Suppressor macrophage treated with lipopolysaccharide for 4 hours (primary cell): ENCODE measurements around the gene LRRC74B.
"Not testable (repeated sequence)": the region's sequence is repeated elsewhere in the genome, so short reads cannot be mapped to it uniquely, and the experiment has no call there.

ENCODE experiments used
- DNase-seq: peaks from one replicate; pipeline ENCODE4 v3.0.0-alpha.2; 2020

LRRC74B gene

GRCh38 chr22:21032037-21032867, 13.5 kb upstream of the LRRC74B start, which contains the start of gene SLC7A4:
TSS of gene SLC7A4 (minus strand) at chr22:21032561. CDS start at chr22:21031812, 749 bp downstream.
- no peak for DNase-seq

DNA sequence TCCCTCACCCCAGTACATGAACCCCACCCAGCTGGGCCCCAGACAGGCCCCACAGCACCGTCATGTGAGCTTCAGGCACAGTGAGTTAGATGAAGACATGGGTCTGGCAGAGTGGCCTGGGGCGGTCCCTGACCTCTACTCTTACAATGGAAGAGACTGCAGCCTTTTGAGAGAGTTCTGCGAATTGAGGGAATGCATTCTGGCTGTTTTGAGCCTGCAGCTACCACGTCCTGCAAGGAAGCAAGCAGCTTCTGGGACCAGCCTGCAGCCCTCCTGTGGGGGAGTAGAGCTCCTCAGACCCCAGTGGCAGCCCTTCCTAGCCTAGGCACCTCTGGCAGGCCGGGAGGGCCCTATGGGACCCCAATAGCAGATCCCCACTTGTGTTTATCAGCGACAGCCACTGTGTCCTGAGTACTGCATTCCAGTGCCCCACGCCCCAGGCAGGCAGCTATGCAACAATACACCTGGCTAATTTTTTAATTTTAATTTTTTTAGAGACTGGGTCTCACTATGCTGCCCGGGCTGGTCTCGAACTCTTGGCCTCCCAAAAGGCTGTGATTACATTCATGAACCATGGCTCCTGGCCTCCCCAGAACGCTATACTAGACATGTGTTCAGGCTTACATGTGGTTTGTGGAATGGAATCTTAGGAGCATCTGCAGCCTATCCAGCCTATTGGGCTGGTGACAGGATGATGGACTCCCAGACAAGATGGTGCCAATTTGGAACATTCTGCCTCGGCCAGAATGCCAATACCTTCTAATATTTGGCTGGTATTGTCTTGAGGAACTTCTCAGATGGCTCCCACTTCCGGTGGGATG, 12.7 kb upstream of the LRRC74B start:
- no peak for DNase-seq

DNA sequence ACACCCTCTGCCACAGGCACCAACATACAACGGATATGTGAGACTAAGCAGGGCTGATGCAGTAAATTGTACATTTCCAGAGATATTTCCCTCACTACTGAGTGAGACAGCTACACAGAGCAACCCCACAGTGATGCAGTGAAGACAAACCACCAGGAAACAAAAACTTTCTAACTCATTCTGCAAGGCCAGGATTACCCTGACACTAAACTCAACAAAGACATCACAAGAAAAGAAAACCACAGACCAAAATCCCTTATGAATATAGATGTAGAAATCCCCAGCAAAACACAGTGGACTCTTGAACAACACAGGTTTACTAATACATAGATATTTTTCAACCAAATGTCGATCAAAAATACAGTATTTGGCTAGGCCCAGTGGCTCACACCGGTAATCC, 11.9 kb upstream of the LRRC74B start:
- no peak for DNase-seq

DNA sequence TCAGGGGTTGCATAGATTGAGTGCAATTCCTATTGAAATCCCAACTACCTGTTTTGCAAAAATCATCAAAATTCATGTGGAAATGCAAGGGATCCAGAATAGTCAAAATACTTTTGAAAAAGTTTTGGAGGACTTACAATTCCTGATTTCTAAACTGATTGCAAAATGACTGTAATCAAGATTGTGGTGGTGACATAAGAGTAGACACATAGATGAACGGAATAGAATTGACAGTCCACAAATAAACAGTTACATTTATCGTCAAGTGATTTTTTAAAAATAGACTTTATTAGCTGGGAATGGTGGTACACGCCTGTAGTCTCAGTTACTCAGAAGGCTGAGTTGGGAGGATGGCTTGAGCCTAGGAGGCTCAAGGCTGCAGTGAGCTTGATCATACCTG, 10.8 kb upstream of the LRRC74B start:
- DNase-seq, result no peak

GRCh38 chr22:21038405-21038804, 7.3 kb upstream of the LRRC74B start:
- DNase-seq, result no peak

DNA sequence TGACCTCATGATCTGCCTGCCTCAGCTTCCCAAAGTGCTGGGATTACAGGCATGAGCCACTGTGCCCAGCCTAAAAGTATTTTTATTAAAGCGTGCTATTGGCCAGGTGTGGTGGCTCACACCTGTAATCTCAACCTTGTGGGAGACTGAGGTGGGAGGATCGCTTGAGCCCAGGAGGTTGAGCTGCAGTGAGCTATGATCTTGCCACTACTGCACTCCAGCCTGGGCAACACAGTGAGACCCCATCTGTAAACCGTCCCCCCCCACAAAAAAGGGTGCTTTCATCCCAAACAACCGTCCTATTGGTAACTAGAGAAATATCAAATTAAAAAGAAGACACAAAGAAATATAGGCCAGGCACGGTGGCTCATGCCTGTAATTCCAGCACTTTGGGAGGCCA, 6.6 kb upstream of the LRRC74B start:
- not testable (repeated sequence) for DNase-seq

DNA sequence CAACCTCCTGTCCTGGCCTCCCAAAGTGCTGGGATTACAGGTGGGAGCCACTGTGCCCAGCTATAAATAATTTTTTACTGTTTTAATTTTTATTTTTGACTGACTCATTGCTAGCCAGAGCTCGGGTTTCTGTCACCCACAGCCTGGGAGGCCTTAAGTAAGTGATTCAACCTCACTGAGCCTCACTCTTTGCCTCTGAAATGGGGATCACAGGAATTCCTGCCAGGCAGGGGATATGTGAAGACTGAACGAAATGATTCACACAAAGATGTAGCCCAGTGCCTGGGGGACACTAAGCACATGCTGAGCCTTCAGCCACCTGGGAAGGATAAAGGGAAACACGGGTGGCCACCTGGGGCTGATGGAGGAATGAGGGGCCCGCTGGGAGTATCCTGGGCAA, 3.8 kb upstream of the LRRC74B start:
- DNase-seq, result no peak

- DNase-seq, result no peak
These were observed 2.5 kb upstream of the LRRC74B start for GRCh38 chr22:21042978-21043859.

DNA sequence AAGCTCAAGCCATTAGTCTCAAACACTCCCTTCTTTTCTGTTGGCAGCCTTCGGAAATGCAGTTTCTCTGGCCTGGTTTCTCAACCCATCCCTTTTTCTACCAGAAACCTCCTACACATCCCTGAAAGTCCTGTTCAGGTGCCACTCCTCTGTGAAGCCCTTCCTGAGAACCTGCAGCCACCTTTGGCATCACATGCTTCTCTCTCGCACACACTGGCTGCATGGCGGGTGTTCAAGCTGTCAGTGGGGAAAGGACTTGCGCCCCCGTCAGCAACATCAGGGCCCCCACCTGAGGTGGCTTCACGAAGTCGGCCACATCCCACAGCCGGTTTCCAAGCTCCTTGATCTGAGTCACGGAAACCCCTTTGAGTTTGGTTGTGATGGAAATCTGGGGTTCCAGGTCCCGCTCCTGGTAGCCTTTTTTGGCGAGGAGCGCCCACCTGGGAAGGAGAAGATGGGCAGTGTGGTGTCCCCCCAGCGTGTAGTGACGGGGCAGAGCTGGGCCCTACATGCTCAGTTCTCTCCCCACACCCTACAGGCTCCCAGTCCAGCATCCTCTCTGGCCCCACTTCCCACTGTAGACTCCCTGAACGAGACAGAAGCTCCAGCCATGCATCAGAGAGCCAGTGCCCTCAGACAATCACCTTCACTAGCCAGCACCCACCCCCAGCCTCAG, 1.7 kb upstream of the LRRC74B start:
- no peak for DNase-seq

- peak; percentile 27 for DNase-seq
These were observed 688 bp upstream of the LRRC74B start for GRCh38 chr22:21044931-21045584.

DNA sequence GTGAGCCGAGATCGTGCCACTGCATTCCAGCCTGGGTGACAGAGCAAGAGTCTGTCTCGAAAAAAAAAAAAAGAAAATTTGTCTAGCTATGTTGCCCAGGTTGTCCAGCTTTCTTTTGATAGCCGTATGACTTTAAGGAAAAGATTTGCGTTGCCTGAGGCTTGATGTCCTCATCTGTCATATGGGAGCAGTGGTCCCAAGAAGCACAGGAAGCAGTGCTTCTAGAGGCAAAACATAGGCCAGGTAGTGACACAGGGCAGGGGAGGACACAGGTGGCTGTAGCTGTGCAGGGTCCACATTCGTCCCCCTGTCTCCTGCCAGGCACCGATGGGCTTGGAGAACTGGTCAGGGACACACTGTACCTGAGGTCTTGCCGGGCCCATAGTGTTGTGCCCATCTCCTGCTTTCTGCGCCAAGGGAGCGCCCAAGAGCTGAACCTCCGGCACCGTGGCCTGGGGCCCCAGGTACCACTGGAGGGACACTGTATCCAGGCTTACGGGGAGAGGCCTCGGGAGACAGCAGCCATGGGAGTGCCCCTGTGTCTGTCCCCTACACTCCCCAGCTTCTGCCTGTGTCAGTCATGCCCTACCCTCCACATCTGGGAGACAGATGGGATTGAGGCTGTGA, 1.4 kb downstream of the LRRC74B start:
- DNase-seq, result no peak

DNA sequence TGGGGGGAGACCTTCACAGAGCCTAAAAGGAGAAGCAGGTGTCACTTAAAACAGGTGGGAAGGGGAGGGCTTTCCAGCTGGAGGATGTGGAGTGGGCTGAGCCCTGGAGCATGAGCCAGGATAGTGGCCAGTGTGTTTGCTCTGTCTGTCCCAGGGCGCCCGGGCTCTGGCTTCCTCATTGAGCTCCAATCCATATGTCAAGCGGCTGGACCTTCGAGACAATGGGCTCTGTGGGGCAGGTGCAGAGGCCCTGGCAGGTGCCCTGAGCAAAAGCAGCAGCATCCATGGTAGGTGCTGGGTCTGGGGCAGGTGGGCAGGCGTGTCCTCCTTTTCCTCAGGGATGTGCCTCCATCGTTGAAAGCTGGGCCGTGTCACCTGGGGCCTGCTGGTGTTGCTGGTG, 2.0 kb downstream of the LRRC74B start:
- no peak for DNase-seq

DNA sequence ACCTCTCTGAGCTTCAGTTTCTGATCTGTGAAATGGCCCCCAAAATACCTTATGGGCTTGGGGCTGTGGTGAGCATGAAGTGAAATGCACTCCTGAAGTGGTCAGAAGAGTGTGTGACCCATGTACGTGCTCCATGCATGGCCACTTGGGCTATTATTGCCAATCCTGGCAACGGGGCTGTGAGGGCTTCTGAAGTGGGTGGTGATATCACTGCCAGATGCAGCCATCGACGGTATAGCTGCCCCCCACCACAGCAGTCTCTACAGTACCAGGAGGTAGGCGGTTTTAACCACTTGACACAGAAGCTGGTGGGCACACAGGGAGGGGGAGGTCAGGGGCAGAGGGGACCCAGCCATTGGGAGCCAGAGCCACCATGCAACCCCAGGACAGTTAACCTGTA, 2.7 kb downstream of the LRRC74B start:
- not testable (repeated sequence) for DNase-seq

DNA sequence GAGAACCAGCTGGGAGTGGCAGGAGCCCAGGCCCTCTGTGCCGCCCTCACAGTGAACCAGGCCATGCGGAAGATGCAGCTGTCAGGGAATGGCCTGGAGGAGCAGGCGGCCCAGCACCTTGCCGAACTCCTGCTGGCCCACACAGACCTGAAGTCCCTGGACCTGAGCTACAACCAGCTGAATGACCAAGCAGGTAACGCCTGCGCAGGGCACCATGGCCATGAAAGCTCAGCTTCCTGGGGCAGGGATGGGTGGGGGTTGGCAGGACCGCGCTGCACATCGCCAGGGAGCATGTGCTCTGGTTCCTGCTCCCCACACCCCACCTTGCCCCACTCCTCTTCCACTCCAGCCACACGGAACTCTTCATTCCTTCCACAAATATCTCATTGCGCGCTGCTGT, 3.2 kb downstream of the LRRC74B start:
- DNase-seq, result not testable (repeated sequence)

GRCh38 chr22:21051145-21051830, 5.5 kb downstream of the LRRC74B start:
- DNase-seq, result no peak

DNA sequence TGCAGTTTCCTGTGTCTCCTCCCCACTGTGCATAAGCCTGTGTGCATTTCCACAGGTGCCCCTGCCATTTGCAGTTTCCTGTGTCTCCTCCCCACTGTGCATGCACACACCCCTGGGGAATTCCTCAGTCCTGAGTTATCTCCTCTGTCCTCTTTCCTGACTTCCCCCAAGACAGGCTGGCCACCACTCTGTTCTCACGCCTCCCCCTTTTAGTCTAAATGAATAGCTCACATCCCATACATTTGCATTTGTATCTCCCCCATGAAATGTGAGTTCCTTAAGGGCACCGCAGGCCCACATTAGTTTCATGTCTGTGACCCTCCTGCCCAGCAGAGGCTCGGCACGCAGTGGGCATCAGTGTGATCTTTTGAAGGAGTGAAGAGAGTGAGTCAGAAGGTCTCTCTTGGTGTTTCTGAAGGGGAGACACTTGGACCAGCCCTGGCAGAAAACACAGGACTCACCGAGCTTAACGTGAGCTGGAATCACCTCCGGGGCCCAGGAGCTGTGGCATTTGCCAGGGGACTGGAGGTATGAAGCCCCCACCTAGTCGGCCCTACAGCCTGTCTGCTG, 6.2 kb downstream of the LRRC74B start:
- no peak for DNase-seq

GRCh38 chr22:21052715-21053459, 7.1 kb downstream of the LRRC74B start:
- no peak for DNase-seq

DNA sequence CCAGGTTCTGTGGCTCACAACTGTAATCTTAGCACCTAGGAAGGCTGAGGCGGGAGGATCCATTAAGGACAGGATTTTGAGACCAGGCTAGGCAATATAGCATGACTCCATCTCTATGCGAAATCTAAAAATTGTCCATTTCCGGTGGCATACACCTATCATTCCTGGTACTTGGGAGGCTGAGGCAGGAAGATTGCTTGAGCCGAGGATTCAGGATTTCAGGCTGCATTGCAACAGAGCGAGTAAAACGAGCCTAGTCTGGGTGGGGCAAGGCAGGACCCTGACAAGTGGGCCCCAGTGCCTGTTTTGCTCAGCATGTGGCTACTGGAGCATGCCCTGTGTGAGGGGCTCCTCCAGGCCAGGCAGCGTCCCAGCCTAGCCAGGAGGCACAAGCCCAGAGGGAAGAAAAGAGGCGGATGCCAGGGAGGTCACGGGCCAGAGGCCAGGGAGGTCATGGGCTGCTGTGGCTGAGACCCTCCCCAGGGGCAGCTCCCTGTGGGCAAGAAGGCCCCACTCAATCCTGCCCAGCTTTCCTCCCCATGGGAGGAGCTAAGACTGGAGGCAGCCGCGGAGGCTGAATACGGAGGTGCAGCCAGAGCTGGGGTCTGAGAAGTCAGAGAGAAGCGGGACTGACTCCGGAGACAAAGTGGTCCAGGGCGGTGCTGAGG, 8.4 kb downstream of the LRRC74B start:
- no peak for DNase-seq
